CD4-positive, alpha-beta T cell (primary cell): ENCODE data around the gene KDM5A. TPM values are rescaled to one million over a fixed set of nuclear protein-coding genes. Genes with fewer than 3 reads are reported as not detected.
"Not testable (repeated sequence)": the region's sequence is repeated elsewhere in the genome, so short reads cannot be mapped to it uniquely, and the experiment has no call there.

ENCODE experiments used
- ATAC-seq: fragments of 200-7000 bp; cut with Tn5 transposase; one replicate; pipeline ENCODE4 v1.10.0; 2022; ENCODE audit warnings: mild to moderate bottlenecking; ENCODE audit not compliant: poor library complexity
- CTCF ChIA-PET: fragments of 350-600 bp; sonication (Branson Sonifier 250); formaldehyde crosslinking; loops from one replicate; lab custom pipeline; 2021; ENCODE audit warnings: antibody characterized with exemption, inconsistent platforms; lab: Charles Lee
- POLR2A ChIA-PET: fragments of 350-600 bp; sonication (Branson Sonifier 250); formaldehyde crosslinking; loops from one replicate; lab custom pipeline; 2021; ENCODE audit warnings: antibody characterized with exemption, inconsistent platforms; lab: Charles Lee
- DNase-seq, 14 experiments: peaks; one replicate each; pipeline ENCODE4 v3.0.0-alpha.2; 2013 to 2020; ENCODE audit warnings: mixed read lengths in 2 of 14
- H3K27ac ChIP-seq, 2 donors: one replicate each; pipeline versions ENCODE4 v1.5.1 to v1.7.0; 2013; ENCODE audit warnings: low read length in 2 of 2, low read depth in 1 of 2, mild to moderate bottlenecking in 1 of 2
- H3K27me3 ChIP-seq, 2 experiments: 1 replicate in 1 of 2; 2 replicates in 1 of 2; pipeline versions ENCODE4 v1.6.1 to v1.7.0; 2013; ENCODE audit warnings: low read length in 2 of 2, control low read depth in 1 of 2, mild to moderate bottlenecking in 1 of 2, moderate library complexity in 1 of 2; ENCODE audit not compliant: insufficient read depth in 2 of 2, control insufficient read depth in 1 of 2
- H3K36me3 ChIP-seq: one replicate; pipeline ENCODE4 v1.6.1; 2013; ENCODE audit warnings: low read length, control low read depth; ENCODE audit not compliant: insufficient read depth
- H3K4me1 ChIP-seq: one replicate; pipeline ENCODE4 v1.6.1; 2013; ENCODE audit warnings: low read length, control low read depth; ENCODE audit not compliant: insufficient read depth
- H3K4me3 ChIP-seq: one replicate; pipeline ENCODE4 v1.5.1; 2013; ENCODE audit warnings: mild to moderate bottlenecking, low read length, moderate library complexity
- H3K9me3 ChIP-seq, 2 experiments: 1 replicate in 1 of 2; 2 replicates in 1 of 2; pipeline versions ENCODE4 v1.6.1 to v1.7.0; 2013; ENCODE audit warnings: low read length in 2 of 2, mild to moderate bottlenecking in 2 of 2, control low read depth in 1 of 2, moderate library complexity in 1 of 2; ENCODE audit not compliant: control insufficient read depth in 1 of 2, insufficient read depth in 1 of 2
- H3K27ac Mint-ChIP-seq: one replicate; pipeline ENCODE4 v1.8.0; 2020; ENCODE audit warnings: mixed read lengths
- H3K27me3 Mint-ChIP-seq: one replicate; pipeline ENCODE4 v1.8.0; 2021; ENCODE audit warnings: mixed read lengths
- H3K36me3 Mint-ChIP-seq: one replicate; pipeline ENCODE4 v1.8.0; 2021; ENCODE audit warnings: low read depth, mixed read lengths
- H3K4me1 Mint-ChIP-seq: one replicate; pipeline ENCODE4 v1.8.0; 2021; ENCODE audit warnings: low read depth, mixed read lengths
- H3K4me3 Mint-ChIP-seq: one replicate; pipeline ENCODE4 v1.8.0; 2020; ENCODE audit warnings: mild to moderate bottlenecking, mixed read lengths
- H3K9me3 Mint-ChIP-seq: one replicate; pipeline ENCODE4 v1.8.0; 2020; ENCODE audit warnings: mixed read lengths
- CTCF ChIP-seq: fragments of 200-600 bp; IDR thresholded peaks from one replicate; pipeline ENCODE4 v1.8.0; 2022; ENCODE audit warnings: antibody characterized with exemption, mild to moderate bottlenecking
- intact Hi-C, 2 experiments: fragments of 100-400 bp; cut with DNase I in 1 of 2; cut with micrococcal nuclease in 1 of 2; formaldehyde crosslinking; loops; one replicate each; pipeline versions ENCODE4 v1.15.1 to v1.9.0; 2023 to 2025; cut with DNase I, micrococcal nuclease
- total RNA-seq, 174 experiments: library from RNA in 2 of 174; stranded (reverse) in 2 of 174; gene quantifications; one replicate each; pipeline ENCODE4 v1.2.3 and lab custom pipeline; 2021 to 2026

KDM5A gene
- total RNA-seq, 2 experiments from 2014 or later = 149 to 151 TPM

GRCh38 chr12:237026-237815, 151.9 kb downstream of the KDM5A start:
- Histone ChIP-seq H3K4me1 (no peaks in the 10 kb centered on the region), H3K27me3 (peaks cover 0 to 7% of the 10 kb centered on the region in 2 experiments), H3K9me3 (peaks cover 6 to 36% of the 10 kb centered on the region in 2 experiments), H3K27ac (no peak overlapping the region), H3K36me3 (no peaks in the 10 kb centered on the region), H3K4me3 (no peak overlapping the region)
- H3K4me1 Mint-ChIP-seq = no peaks in the 10 kb centered on the region
- TF ChIP-seq CTCF = no peak
- intact Hi-C loops = no loop called here
- H3K27ac Mint-ChIP-seq = no peak overlapping the region
- H3K36me3 Mint-ChIP-seq = no peaks in the 10 kb centered on the region
- H3K9me3 Mint-ChIP-seq = peaks cover 8% of the 10 kb centered on the region
- ATAC-seq (no peak), DNase-seq (no peak)
- ChIA-PET CTCF (no interaction called here), POLR2A (no interaction called here)
- H3K27me3 Mint-ChIP-seq = peaks cover 22% of the 10 kb centered on the region
- H3K4me3 Mint-ChIP-seq = no peak overlapping the region

GRCh38 chr12:236445-236844, 152.7 kb downstream of the KDM5A start:
- Histone ChIP-seq H3K27me3 (peaks cover 0 to 7% of the 10 kb centered on the region in 2 experiments), H3K4me3 (no peak overlapping the region), H3K27ac (no peak overlapping the region), H3K4me1 (no peaks in the 10 kb centered on the region), H3K36me3 (no peaks in the 10 kb centered on the region), H3K9me3 (peaks cover 6 to 36% of the 10 kb centered on the region in 2 experiments)
- Mint-ChIP-seq H3K4me1 (no peaks in the 10 kb centered on the region), H3K27me3 (peaks cover 18% of the 10 kb centered on the region), H3K4me3 (no peak overlapping the region), H3K9me3 (peaks cover 8% of the 10 kb centered on the region), H3K36me3 (no peaks in the 10 kb centered on the region), H3K27ac (no peak overlapping the region)
- no peak for DNase-seq
- ATAC-seq = no peak
- ChIA-PET POLR2A (no interaction called here), CTCF (no interaction called here)
- intact Hi-C loops = no loop called here
- no peak for TF ChIP-seq CTCF

GRCh38 chr12:235967-236366, 153.2 kb downstream of the KDM5A start:
- H3K4me3 ChIP-seq, POLR2A ChIA-PET, ATAC-seq, intact Hi-C loops, DNase-seq, H3K36me3 ChIP-seq, H3K9me3 Mint-ChIP-seq, H3K27me3 ChIP-seq, H3K27ac ChIP-seq, H3K27ac Mint-ChIP-seq, H3K4me1 Mint-ChIP-seq, H3K4me3 Mint-ChIP-seq, H3K36me3 Mint-ChIP-seq, CTCF ChIA-PET, H3K4me1 ChIP-seq: not testable (repeated sequence)
- peaks cover 6 to 36% of the 10 kb centered on the region in 2 experiments for H3K9me3 ChIP-seq
- H3K27me3 Mint-ChIP-seq = peaks cover 18% of the 10 kb centered on the region
